SJSA1 (cell line): ENCODE measurements around the gene ACAP1. TPM values are rescaled to one million over a fixed set of nuclear protein-coding genes. Genes with fewer than 3 reads are reported as not detected.
"Not testable (repeated sequence)": the region's sequence is repeated elsewhere in the genome, so short reads cannot be mapped to it uniquely, and the experiment has no call there.

ENCODE experiments used
- DNase-seq, 2 experiments: peaks; one replicate each; pipeline ENCODE4 v3.0.0-alpha.2; 2015 to 2020; ENCODE audit warnings: low spot score in 2 of 2, low read depth in 1 of 2
- H3K27ac ChIP-seq: fragments of 250-450 bp; sonication (Bioruptor Pico); 2 replicates; pipeline ENCODE4 v1.5.1; 2020; ENCODE audit warnings: mild to moderate bottlenecking, moderate library complexity
- H3K27me3 ChIP-seq: fragments of 250-450 bp; sonication (Bioruptor Pico); replicated peaks from 2 replicates; pipeline ENCODE4 v1.5.1; 2020; ENCODE audit warnings: mild to moderate bottlenecking, moderate library complexity
- H3K36me3 ChIP-seq: fragments of 250-450 bp; sonication (Bioruptor Pico); 2 replicates; pipeline ENCODE4 v1.5.1; 2020; ENCODE audit warnings: mild to moderate bottlenecking
- H3K4me1 ChIP-seq: fragments of 250-450 bp; sonication (Bioruptor Pico); replicated peaks from 2 replicates; pipeline ENCODE4 v1.6.1; 2021; ENCODE audit warnings: mild to moderate bottlenecking
- H3K4me3 ChIP-seq: fragments of 250-450 bp; sonication (Bioruptor Pico); 2 replicates; pipeline ENCODE4 v1.5.1; 2020; ENCODE audit warnings: mild to moderate bottlenecking
- H3K9me3 ChIP-seq: fragments of 250-450 bp; sonication (Bioruptor Pico); replicated peaks from 2 replicates; pipeline ENCODE4 v1.5.1; 2020; ENCODE audit warnings: mild to moderate bottlenecking
- total RNA-seq: library from RNA; depleted of rRNA; stranded (reverse); fragments of >200 nt; shearing (Covaris generic); gene quantifications from 2 replicates; pipeline ENCODE4 v1.2.3, GENCODE V29; 2014

The ACAP1 gene
- total RNA-seq, 1 experiment from 2014 or later = not detected

GRCh38 chr17:7329374-7329996, 6.8 kb upstream of the ACAP1 start:
- Histone ChIP-seq H3K4me1 (peaks cover 14% of the 10 kb centered on the region), H3K36me3 (peaks cover 18% of the 10 kb centered on the region), H3K27ac (peak overlapping the region; percentile 39), H3K4me3 (peak overlapping the region; percentile 52), H3K27me3 (no peaks in the 10 kb centered on the region), H3K9me3 (no peaks in the 10 kb centered on the region)
- peak; percentile 97 to 99 for DNase-seq

DNA sequence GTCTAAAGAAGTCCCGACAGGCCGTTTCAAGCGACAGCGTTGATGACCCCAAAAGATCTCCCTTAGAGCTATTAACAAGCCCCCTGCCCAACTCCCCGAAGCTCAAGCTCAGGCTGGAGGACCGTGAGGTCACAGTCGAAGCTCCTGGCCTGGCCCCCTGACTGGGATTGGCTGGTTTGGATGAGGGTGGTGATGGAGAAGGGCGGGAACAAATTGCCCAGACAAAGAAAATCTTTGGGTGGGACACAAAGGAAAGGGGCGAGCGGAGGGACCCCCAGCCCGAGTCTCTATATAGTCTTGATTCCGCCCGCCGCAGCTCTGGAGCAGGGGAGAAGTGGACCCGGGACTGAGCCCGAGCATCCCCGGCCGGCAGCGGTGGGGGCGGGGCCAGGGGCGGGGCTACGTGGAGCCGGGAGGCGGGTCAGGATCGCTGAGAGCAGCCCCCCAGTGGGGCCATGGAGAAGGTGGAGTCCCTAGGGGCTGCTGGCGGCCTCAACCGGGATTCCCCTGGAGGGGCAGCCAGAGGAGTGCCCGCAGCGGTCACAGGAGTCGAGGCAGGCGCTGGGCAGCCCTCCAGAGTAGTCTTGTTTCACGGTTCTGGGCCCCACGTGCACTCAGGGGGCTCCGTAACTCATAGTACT, 6.2 kb upstream of the ACAP1 start:
- Histone ChIP-seq H3K36me3 (peaks cover 14% of the 10 kb centered on the region), H3K9me3 (no peaks in the 10 kb centered on the region), H3K4me1 (peaks cover 14% of the 10 kb centered on the region), H3K27ac (peak overlapping the region; percentile 39; the same call in 1 of the 2 replicates), H3K4me3 (peak overlapping the region; percentile 52), H3K27me3 (no peaks in the 10 kb centered on the region)
- DNase-seq = peak in 1 of 2 experiments; percentile 86

GRCh38 chr17:7330638-7331015, 5.7 kb upstream of the ACAP1 start:
- H3K36me3 ChIP-seq = peaks cover 12% of the 10 kb centered on the region
- peaks cover 14% of the 10 kb centered on the region for H3K4me1 ChIP-seq

GRCh38 chr17:7332111-7332510, 4.2 kb upstream of the ACAP1 start:
- DNase-seq = no peak
- no peak overlapping the region for H3K27ac ChIP-seq
- H3K4me3 ChIP-seq = no peak overlapping the region
- H3K4me1 ChIP-seq = peaks cover 14% of the 10 kb centered on the region
- H3K9me3 ChIP-seq = no peaks in the 10 kb centered on the region
- H3K36me3 ChIP-seq = no peaks in the 10 kb centered on the region
- H3K27me3 ChIP-seq = no peaks in the 10 kb centered on the region; the same call in 1 of the 2 replicates

More at GRCh38 chr17:7330638-7331015, 5.7 kb upstream of the ACAP1 start:
- H3K27me3 ChIP-seq = no peaks in the 10 kb centered on the region
- peak overlapping the region; percentile 52 for H3K4me3 ChIP-seq
- H3K27ac ChIP-seq = no peak overlapping the region
- no peak for DNase-seq
- H3K9me3 ChIP-seq = no peaks in the 10 kb centered on the region

GRCh38 chr17:7332600-7333069, 3.7 kb upstream of the ACAP1 start:
- H3K36me3 ChIP-seq, DNase-seq, H3K27ac ChIP-seq, H3K27me3 ChIP-seq, H3K9me3 ChIP-seq, H3K4me3 ChIP-seq: not testable (repeated sequence)
- peaks cover 14% of the 10 kb centered on the region for H3K4me1 ChIP-seq

- DNase-seq = no peak
- no peak overlapping the region for H3K27ac ChIP-seq
- peaks cover 19% of the 10 kb centered on the region for H3K27me3 ChIP-seq
- no peaks in the 10 kb centered on the region for H3K36me3 ChIP-seq
- H3K4me1 ChIP-seq = peaks cover 5% of the 10 kb centered on the region
- H3K9me3 ChIP-seq = no peaks in the 10 kb centered on the region
- no peak overlapping the region for H3K4me3 ChIP-seq
Observed at GRCh38 chr17:7334938-7335538, 1.3 kb upstream of the ACAP1 start.

DNA sequence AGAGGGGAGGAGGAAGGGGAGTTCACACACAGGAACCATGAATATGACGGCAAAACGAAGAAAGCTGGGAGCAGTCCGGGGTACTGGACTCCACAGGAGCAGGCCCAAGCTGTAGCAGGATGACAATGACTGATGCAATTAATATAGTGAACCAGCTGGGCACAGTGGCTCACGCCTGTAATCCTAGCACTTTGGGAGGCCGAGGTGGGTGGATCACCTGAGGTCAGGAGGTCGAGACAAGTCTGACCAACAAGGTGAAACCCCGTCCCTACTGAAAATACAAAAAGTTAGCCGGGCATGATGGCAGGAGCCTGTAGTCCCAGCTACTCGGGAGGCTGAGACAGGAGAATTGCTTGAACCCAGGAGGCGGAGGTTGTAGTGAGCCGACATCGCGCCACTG, 564 bp upstream of the ACAP1 start:
- not testable (repeated sequence) for H3K4me3 ChIP-seq, H3K9me3 ChIP-seq, H3K36me3 ChIP-seq, H3K27ac ChIP-seq, DNase-seq, H3K4me1 ChIP-seq
- peaks cover 26% of the 10 kb centered on the region for H3K27me3 ChIP-seq

DNA sequence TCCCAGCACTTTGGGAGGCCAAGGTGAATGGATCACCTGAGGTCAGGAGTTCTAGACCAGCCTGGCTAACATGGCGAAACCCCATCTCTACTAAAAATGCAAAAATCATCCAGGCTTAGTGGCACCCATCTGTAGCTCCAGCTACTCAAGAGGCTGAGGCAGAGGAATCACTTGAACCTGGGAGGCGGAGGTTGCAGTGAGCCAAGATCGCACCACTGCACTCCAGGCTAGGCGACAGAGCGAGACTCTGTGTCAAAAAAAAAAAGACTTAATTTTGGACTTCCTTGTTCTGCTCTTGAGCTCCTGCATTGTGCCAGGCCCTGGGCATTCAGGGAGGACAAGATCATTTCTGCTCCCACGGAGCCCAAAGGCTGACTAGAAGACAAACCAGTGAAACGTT, 1.3 kb downstream of the ACAP1 start:
- H3K27ac ChIP-seq, DNase-seq, H3K9me3 ChIP-seq, H3K4me1 ChIP-seq, H3K4me3 ChIP-seq, H3K36me3 ChIP-seq: not testable (repeated sequence)
- peaks cover 44% of the 10 kb centered on the region for H3K27me3 ChIP-seq

- Histone ChIP-seq H3K4me3 (no peak overlapping the region), H3K27me3 (peaks cover 63% of the 10 kb centered on the region), H3K4me1 (no peaks in the 10 kb centered on the region), H3K9me3 (no peaks in the 10 kb centered on the region), H3K27ac (no peak overlapping the region), H3K36me3 (no peaks in the 10 kb centered on the region)
- DNase-seq = no peak
Observed at GRCh38 chr17:7340179-7340578, 3.9 kb downstream of the ACAP1 start.

- Histone ChIP-seq H3K4me1 (no peaks in the 10 kb centered on the region), H3K36me3 (no peaks in the 10 kb centered on the region), H3K27ac (no peak overlapping the region), H3K9me3 (no peaks in the 10 kb centered on the region), H3K4me3 (no peak overlapping the region), H3K27me3 (peaks cover 63% of the 10 kb centered on the region)
- no peak for DNase-seq
Observed at GRCh38 chr17:7341842-7342241, 5.5 kb downstream of the ACAP1 start.

DNA sequence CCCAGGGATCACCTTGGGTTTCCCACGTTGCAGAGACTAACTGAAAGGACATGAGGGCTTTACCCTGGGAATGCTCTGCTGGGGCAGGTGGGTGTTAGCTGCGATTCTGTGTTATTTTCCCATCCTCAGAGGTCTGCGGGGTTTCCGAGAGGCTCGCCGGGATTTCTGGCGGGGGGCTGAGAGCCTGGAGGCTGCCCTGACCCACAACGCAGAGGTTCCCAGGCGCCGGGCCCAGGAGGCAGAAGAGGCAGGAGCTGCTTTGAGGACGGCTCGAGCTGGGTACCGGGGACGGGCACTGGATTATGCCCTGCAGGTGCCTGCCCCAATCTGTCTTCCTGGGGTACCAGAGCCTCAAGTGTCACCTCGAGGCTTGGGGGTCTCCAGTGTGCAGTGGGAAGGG, 6.9 kb downstream of the ACAP1 start:
- H3K4me3 ChIP-seq = no peak overlapping the region
- H3K27me3 ChIP-seq = peaks cover 59% of the 10 kb centered on the region
- no peaks in the 10 kb centered on the region for H3K4me1 ChIP-seq
- no peak overlapping the region for H3K27ac ChIP-seq
- DNase-seq = no peak
- no peaks in the 10 kb centered on the region for H3K36me3 ChIP-seq
- no peaks in the 10 kb centered on the region for H3K9me3 ChIP-seq

DNA sequence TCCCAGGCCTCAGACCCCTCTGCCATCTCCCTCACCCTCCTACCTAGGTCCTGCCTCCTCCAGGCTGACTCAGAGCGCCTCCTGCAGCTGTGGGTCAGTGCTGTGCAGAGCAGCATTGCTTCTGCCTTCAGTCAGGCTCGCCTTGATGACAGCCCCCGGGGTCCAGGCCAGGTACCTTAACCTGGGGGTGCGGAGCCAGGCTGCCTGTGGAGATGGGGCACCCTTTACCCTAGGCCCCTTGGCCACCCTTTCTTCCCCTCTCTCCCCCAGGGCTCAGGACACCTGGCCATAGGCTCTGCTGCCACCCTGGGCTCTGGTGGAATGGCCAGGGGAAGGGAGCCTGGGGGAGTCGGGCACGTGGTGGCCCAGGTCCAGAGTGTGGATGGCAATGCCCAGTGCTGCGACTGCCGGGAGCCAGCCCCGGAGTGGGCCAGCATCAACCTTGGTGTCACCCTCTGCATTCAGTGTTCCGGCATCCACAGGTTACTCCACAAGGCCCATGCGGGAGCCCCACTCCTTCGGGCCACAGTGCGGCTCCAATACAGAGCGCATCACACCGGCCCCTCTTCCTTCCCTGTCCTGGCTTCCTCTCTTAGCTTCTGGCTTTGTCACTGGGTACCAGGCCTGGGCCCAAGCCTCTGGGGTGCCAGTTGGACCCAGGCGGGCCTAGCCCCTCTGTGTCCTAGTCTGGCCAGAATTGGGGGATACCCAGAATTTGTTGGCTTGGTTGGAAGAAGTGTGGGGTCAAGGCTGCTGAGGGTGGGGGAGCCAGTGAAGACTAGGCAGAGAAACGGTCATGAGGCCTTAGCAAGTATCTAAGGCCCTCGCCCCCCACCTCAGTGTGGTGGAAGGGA, 10.7 kb downstream of the ACAP1 start:
- Histone ChIP-seq H3K4me1 (peaks cover 18% of the 10 kb centered on the region), H3K9me3 (no peaks in the 10 kb centered on the region), H3K4me3 (no peak overlapping the region), H3K27me3 (peaks cover 25% of the 10 kb centered on the region), H3K36me3 (peaks cover 4% of the 10 kb centered on the region), H3K27ac (no peak overlapping the region)
- no peak for DNase-seq

- H3K9me3 ChIP-seq = no peaks in the 10 kb centered on the region
- H3K27me3 ChIP-seq = peaks cover 20% of the 10 kb centered on the region
- no peak overlapping the region for H3K27ac ChIP-seq
- H3K4me3 ChIP-seq = no peak overlapping the region
- DNase-seq = no peak
- peaks cover 25% of the 10 kb centered on the region for H3K4me1 ChIP-seq
- peaks cover 4% of the 10 kb centered on the region for H3K36me3 ChIP-seq
Observed at GRCh38 chr17:7347630-7348477, 11.5 kb downstream of the ACAP1 start.
